PC-9 (cell line): Measurements from ENCODE around the gene PRR19. TPM values are rescaled to one million over a fixed set of nuclear protein-coding genes. Genes with fewer than 3 reads are reported as not detected.

Experiments
- BruUV-seq: library from RNA; stranded (reverse); fragments of 400-500 nt; replicated peaks from 2 replicates; lab custom pipeline; 2021; lab: Mats Ljungman, UMichigan
- CTCF ChIA-PET: fragments of 300-600 bp; sonication (Branson Sonifier 250); formaldehyde crosslinking; loops from one replicate; lab custom pipeline; 2022; ENCODE audit warnings: antibody characterized with exemption; lab: Charles Lee
- POLR2A ChIA-PET: fragments of 300-600 bp; sonication (Branson Sonifier 250); formaldehyde crosslinking; loops from one replicate; lab custom pipeline; 2022; ENCODE audit warnings: antibody characterized with exemption; ENCODE audit not compliant: unreplicated experiment; lab: Charles Lee
- DNase-seq, 2 experiments: peaks; one replicate each; pipeline versions ENCODE4 v3.0.0 to v3.0.0-alpha.2; 2015 to 2022; ENCODE audit warnings: mixed read lengths in 1 of 2
- H2AFZ ChIP-seq: fragments of 200-600 bp; sonication (generic); 2 replicates; pipeline ENCODE4 v1.8.1; 2017; ENCODE audit warnings: antibody characterized with exemption
- H3F3A ChIP-seq: fragments of 200-600 bp; sonication (generic); 2 replicates; pipeline ENCODE4 v1.8.1; 2017; ENCODE audit warnings: antibody characterized with exemption, mild to moderate bottlenecking, low read depth; ENCODE audit not compliant: insufficient read depth
- H3K27ac ChIP-seq: fragments of 200-600 bp; sonication (generic); 2 replicates; pipeline ENCODE4 v1.6.1; 2016; ENCODE audit warnings: mixed run types
- H3K27me3 ChIP-seq: fragments of 200-600 bp; sonication (generic); 2 replicates; pipeline ENCODE4 v1.6.1; 2016; ENCODE audit warnings: low read depth, mixed run types; ENCODE audit not compliant: insufficient read depth
- H3K36me3 ChIP-seq: fragments of 200-600 bp; sonication (generic); 2 replicates; pipeline ENCODE4 v1.6.1; 2016; ENCODE audit warnings: low read depth, mixed run types
- H3K4me1 ChIP-seq: fragments of 200-600 bp; sonication (generic); replicated peaks from 2 replicates; pipeline ENCODE4 v1.6.1; 2016; ENCODE audit warnings: mixed run types; ENCODE audit not compliant: insufficient read depth
- H3K4me2 ChIP-seq: fragments of 200-600 bp; sonication (generic); 2 replicates; pipeline ENCODE4 v1.6.1; 2017; ENCODE audit warnings: mixed run types
- H3K4me3 ChIP-seq: fragments of 200-600 bp; sonication (generic); 2 replicates; pipeline ENCODE4 v1.6.1; 2016; ENCODE audit warnings: mixed run types
- H3K79me2 ChIP-seq: fragments of 200-600 bp; sonication (generic); 2 replicates; pipeline ENCODE4 v1.6.1; 2017; ENCODE audit warnings: low read depth, mixed run types
- H3K9me2 ChIP-seq: fragments of 200-600 bp; sonication (generic); 2 replicates; pipeline ENCODE4 v1.8.1; 2017; ENCODE audit warnings: mild to moderate bottlenecking; ENCODE audit not compliant: insufficient read depth
- H3K9me3 ChIP-seq: fragments of 200-600 bp; sonication (generic); 2 replicates; pipeline ENCODE4 v1.8.1; 2016; ENCODE audit warnings: low read depth; ENCODE audit not compliant: insufficient read depth
- H4K20me1 ChIP-seq: fragments of 200-600 bp; sonication (generic); 2 replicates; pipeline ENCODE4 v1.8.1; 2017; ENCODE audit not compliant: insufficient read depth
- EZH2 ChIP-seq: fragments of 200-600 bp; sonication (generic); IDR thresholded peaks from 2 replicates; pipeline ENCODE4 v1.8.0; 2017; ENCODE audit warnings: antibody characterized with exemption, low read depth
- intact Hi-C: fragments of 100-400 bp; cut with micrococcal nuclease; formaldehyde crosslinking; loops from one replicate; pipeline ENCODE4 v1.10.0; 2022; ENCODE audit not compliant: unreplicated experiment
- total RNA-seq: library from RNA; stranded (reverse); gene quantifications from 2 replicates; pipeline ENCODE4 v1.2.3, GENCODE V29; 2021
- TF ChIP-seq, protein P1 (sequence below): fragments of 200-600 bp; sonication (generic); conservative IDR thresholded peaks from 2 replicates; pipeline ENCODE4 v1.6.1; 2017; ENCODE audit warnings: mixed run types, antibody characterized with exemption, mild to moderate bottlenecking, moderate library complexity

The PRR19 gene
- total RNA-seq, 1 experiment from 2014 or later, result 0.85 TPM

- Histone ChIP-seq H3K9me3 (no peaks in the 10 kb centered on the region), H3K4me3 (no peak overlapping the region), H3K79me2 (peaks cover 19% of the 10 kb centered on the region), H3K36me3 (no peaks in the 10 kb centered on the region; the same call in 1 of the 2 replicates), H3K27ac (no peak overlapping the region), H4K20me1 (no peaks in the 10 kb centered on the region; the same call in 1 of the 2 replicates), H3F3A (peaks cover 6% of the 10 kb centered on the region; the same call in 1 of the 2 replicates), H3K9me2 (no peaks in the 10 kb centered on the region), H3K27me3 (no peaks in the 10 kb centered on the region), H2AFZ (no peak overlapping the region), H3K4me1 (peaks cover 13% of the 10 kb centered on the region), H3K4me2 (no peak overlapping the region)
- intact Hi-C loops, result no loop called here
- TF ChIP-seq, protein P1, sequence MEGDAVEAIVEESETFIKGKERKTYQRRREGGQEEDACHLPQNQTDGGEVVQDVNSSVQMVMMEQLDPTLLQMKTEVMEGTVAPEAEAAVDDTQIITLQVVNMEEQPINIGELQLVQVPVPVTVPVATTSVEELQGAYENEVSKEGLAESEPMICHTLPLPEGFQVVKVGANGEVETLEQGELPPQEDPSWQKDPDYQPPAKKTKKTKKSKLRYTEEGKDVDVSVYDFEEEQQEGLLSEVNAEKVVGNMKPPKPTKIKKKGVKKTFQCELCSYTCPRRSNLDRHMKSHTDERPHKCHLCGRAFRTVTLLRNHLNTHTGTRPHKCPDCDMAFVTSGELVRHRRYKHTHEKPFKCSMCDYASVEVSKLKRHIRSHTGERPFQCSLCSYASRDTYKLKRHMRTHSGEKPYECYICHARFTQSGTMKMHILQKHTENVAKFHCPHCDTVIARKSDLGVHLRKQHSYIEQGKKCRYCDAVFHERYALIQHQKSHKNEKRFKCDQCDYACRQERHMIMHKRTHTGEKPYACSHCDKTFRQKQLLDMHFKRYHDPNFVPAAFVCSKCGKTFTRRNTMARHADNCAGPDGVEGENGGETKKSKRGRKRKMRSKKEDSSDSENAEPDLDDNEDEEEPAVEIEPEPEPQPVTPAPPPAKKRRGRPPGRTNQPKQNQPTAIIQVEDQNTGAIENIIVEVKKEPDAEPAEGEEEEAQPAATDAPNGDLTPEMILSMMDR, result no peak
- no peak for TF ChIP-seq EZH2
- DNase-seq, result no peak
- POLR2A ChIA-PET, result no interaction called here
- BruUV-seq, result no TSS peak
- CTCF ChIA-PET, result no interaction called here
Observed at GRCh38 chr19:42272989-42273406, 28.9 kb upstream of the PRR19 start.

DNA sequence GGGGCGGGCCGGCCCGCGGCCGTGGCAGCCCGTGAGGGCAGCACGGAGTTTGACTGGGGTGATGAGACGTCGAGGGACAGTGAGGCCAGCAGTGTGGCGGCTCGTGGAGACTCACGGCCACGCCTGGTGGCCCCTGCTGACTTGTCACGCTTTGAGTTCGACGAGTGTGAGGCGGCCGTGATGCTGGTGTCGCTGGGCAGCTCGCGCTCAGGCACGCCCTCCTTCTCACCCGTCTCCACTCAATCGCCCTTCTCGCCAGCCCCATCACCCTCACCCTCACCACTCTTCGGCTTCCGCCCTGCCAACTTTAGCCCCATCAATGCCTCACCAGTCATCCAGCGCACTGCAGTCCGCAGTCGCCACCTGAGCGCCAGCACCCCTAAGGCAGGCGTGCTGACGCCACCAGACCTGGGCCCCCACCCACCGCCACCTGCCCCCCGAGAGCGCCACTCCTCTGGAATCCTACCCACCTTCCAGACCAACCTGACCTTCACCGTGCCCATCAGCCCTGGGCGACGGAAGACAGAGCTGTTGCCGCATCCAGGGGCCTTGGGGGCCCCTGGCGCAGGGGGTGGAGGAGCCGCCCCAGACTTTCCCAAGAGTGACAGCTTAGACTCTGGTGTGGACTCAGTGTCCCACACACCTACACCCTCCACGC lies 28.4 kb upstream of the PRR19 start:
- Histone ChIP-seq H3F3A (peaks cover 7% of the 10 kb centered on the region; the same call in 1 of the 2 replicates), H2AFZ (no peak overlapping the region), H3K4me2 (no peak overlapping the region), H3K9me2 (no peaks in the 10 kb centered on the region), H3K27me3 (no peaks in the 10 kb centered on the region), H3K4me1 (peaks cover 13% of the 10 kb centered on the region), H3K9me3 (no peaks in the 10 kb centered on the region), H3K36me3 (no peaks in the 10 kb centered on the region; the same call in 1 of the 2 replicates), H4K20me1 (no peaks in the 10 kb centered on the region; the same call in 1 of the 2 replicates), H3K79me2 (peaks cover 19% of the 10 kb centered on the region), H3K27ac (no peak overlapping the region), H3K4me3 (no peak overlapping the region)
- no peak for DNase-seq
- TF ChIP-seq, protein P1, result no peak
- TF ChIP-seq EZH2, result no peak
- BruUV-seq, result no TSS peak
- intact Hi-C loops, result no loop called here
- ChIA-PET CTCF (interaction anchor here (0.6 kb wide), 1 partner anchor 8 kb away, joined by 5 read pairs; no protein-coding TSS in a partner anchor), POLR2A (no interaction called here)

- ChIA-PET POLR2A (no interaction called here), CTCF (interaction anchor here (0.6 kb wide), 1 partner anchor 7 kb away, joined by 5 read pairs; no protein-coding TSS in a partner anchor)
- TF ChIP-seq, protein P1, result no peak
- TF ChIP-seq EZH2, result no peak
- DNase-seq, result no peak
- Histone ChIP-seq H4K20me1 (no peaks in the 10 kb centered on the region; the same call in 1 of the 2 replicates), H3K27me3 (no peaks in the 10 kb centered on the region), H3K36me3 (no peaks in the 10 kb centered on the region; the same call in 1 of the 2 replicates), H3K4me2 (no peak overlapping the region), H3K9me2 (no peaks in the 10 kb centered on the region), H3F3A (peaks cover 14% of the 10 kb centered on the region; the same call in 1 of the 2 replicates), H2AFZ (no peak overlapping the region), H3K4me1 (peaks cover 15% of the 10 kb centered on the region), H3K79me2 (peaks cover 19% of the 10 kb centered on the region), H3K4me3 (no peak overlapping the region), H3K27ac (no peak overlapping the region), H3K9me3 (no peaks in the 10 kb centered on the region)
- no TSS peak for BruUV-seq
- intact Hi-C loops, result no loop called here
Observed at GRCh38 chr19:42274065-42274682, 27.8 kb upstream of the PRR19 start.
